Measurements from ENCODE around the gene LMAN2.
"Not testable (repeated sequence)": the region's sequence is repeated elsewhere in the genome, so short reads cannot be mapped to it uniquely, and the experiment has no call there.

LMAN2 gene

GRCh38 chr5:177346820-177347219 lies 4.6 kb downstream of the LMAN2 start:
- DNase-seq: no peak

GRCh38 chr5:177344891-177345290 lies 6.6 kb downstream of the LMAN2 start:
- DNase-seq: no peak

GRCh38 chr5:177343777-177344176 lies 7.7 kb downstream of the LMAN2 start:
- DNase-seq: no peak

GRCh38 chr5:177343000-177343399 lies 8.5 kb downstream of the LMAN2 start:
- not testable (repeated sequence) for DNase-seq

GRCh38 chr5:177339107-177339638 lies 12.3 kb downstream of the LMAN2 start:
- peak in 1 of 3 experiments; percentile 8 for DNase-seq

- DNase-seq: no peak
These were observed 13.0 kb downstream of the LMAN2 start for GRCh38 chr5:177338251-177339106.

- no peak for DNase-seq
These were observed 14.6 kb downstream of the LMAN2 start for GRCh38 chr5:177336603-177337494.

- peak in 1 of 3 experiments; percentile 11 for DNase-seq
These were observed 15.4 kb downstream of the LMAN2 start for GRCh38 chr5:177336112-177336511.

- DNase-seq: no peak
These were observed 15.8 kb downstream of the LMAN2 start for GRCh38 chr5:177335701-177336065.

- no peak for DNase-seq
These were observed 16.4 kb downstream of the LMAN2 start for GRCh38 chr5:177334781-177335700.

- DNase-seq: no peak
These were observed 17.3 kb downstream of the LMAN2 start for GRCh38 chr5:177334155-177334551.

GRCh38 chr5:177333420-177334154 lies 17.9 kb downstream of the LMAN2 start:
- no peak for DNase-seq

GRCh38 chr5:177332896-177333260 lies 18.6 kb downstream of the LMAN2 start:
- no peak for DNase-seq

GRCh38 chr5:177332031-177332895 lies 19.2 kb downstream of the LMAN2 start:
- DNase-seq: no peak

GRCh38 chr5:177330991-177331842 lies 20.3 kb downstream of the LMAN2 start:
- DNase-seq: no peak

- DNase-seq: peak in 1 of 3 experiments; percentile 35
These were observed 21.6 kb downstream of the LMAN2 start for GRCh38 chr5:177329883-177330282.

GRCh38 chr5:177328545-177329231 lies 22.8 kb downstream of the LMAN2 start:
- DNase-seq: no peak

GRCh38 chr5:177327539-177328522 lies 23.6 kb downstream of the LMAN2 start:
- no peak for DNase-seq

All from NCI-H1417 (cell line).